RWPE2 (cell line): ENCODE data around the gene MDGA2.

Source experiments
- ATAC-seq: fragments of 200-7000 bp; cut with Tn5 transposase; 3 replicates; pipeline ENCODE4 v1.9.1; 2021; ENCODE audit warnings: low read depth
- DNase-seq: peaks from one replicate; pipeline ENCODE4 v3.0.0-alpha.2; 2020; ENCODE audit warnings: low spot score
- H3K27ac ChIP-seq: fragments of 450-650 bp; 2 replicates; pipeline ENCODE4 v1.5.1; 2017; ENCODE audit warnings: mild to moderate bottlenecking; ENCODE audit not compliant: poor library complexity, severe bottlenecking
- H3K27me3 ChIP-seq: fragments of 250-450 bp; sonication (Bioruptor Pico); 2 replicates; pipeline ENCODE4 v1.5.1; 2021; ENCODE audit warnings: mild to moderate bottlenecking, moderate library complexity; ENCODE audit not compliant: insufficient read depth, poor library complexity, severe bottlenecking
- H3K36me3 ChIP-seq: fragments of 250-450 bp; sonication (Bioruptor Pico); 2 replicates; pipeline ENCODE4 v1.5.1; 2020; ENCODE audit warnings: low read depth, mild to moderate bottlenecking, moderate library complexity
- H3K4me1 ChIP-seq: fragments of 250-450 bp; sonication (Bioruptor Pico); 2 replicates; pipeline ENCODE4 v1.5.1; 2021; ENCODE audit warnings: mild to moderate bottlenecking, moderate library complexity; ENCODE audit not compliant: insufficient read depth, poor library complexity, severe bottlenecking
- H3K4me3 ChIP-seq: fragments of 250-450 bp; sonication (Bioruptor Pico); 2 replicates; pipeline ENCODE4 v1.5.1; 2021; ENCODE audit warnings: mild to moderate bottlenecking, moderate library complexity; ENCODE audit not compliant: severe bottlenecking
- H3K9me3 ChIP-seq: fragments of 250-450 bp; sonication (Bioruptor Pico); 2 replicates; pipeline ENCODE4 v1.5.1; 2021; ENCODE audit warnings: mild to moderate bottlenecking, moderate library complexity; ENCODE audit not compliant: severe bottlenecking
- TF ChIP-seq, protein P1 (sequence below): fragments of 450-650 bp; IDR thresholded peaks from one replicate; pipeline ENCODE4 v1.5.1; 2017; ENCODE audit warnings: mild to moderate bottlenecking, moderate library complexity; ENCODE audit not compliant: poor library complexity, severe bottlenecking

Gene MDGA2

DNA sequence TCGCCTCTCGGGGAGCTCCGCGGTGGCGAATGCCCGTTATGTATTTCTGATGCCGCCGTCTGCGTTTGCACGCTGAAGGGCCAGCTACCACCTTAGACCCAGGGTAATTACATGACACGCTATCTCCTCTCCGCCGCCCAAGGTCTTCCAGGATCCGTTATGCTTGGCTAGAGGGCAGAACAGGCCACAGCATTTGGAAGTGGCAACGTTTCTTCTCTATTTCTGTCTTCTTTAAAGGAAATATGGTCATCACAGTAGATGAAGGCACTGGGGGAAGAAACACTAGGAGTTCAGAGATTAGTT, 861 bp upstream of the MDGA2 start:
- no peak for DNase-seq
- Histone ChIP-seq H3K4me1 (no peaks in the 10 kb centered on the region), H3K27me3 (peaks cover 95% of the 10 kb centered on the region), H3K36me3 (no peaks in the 10 kb centered on the region), H3K9me3 (peaks cover 2% of the 10 kb centered on the region), H3K27ac (no peak overlapping the region), H3K4me3 (no peak overlapping the region)
- TF ChIP-seq, protein P1, sequence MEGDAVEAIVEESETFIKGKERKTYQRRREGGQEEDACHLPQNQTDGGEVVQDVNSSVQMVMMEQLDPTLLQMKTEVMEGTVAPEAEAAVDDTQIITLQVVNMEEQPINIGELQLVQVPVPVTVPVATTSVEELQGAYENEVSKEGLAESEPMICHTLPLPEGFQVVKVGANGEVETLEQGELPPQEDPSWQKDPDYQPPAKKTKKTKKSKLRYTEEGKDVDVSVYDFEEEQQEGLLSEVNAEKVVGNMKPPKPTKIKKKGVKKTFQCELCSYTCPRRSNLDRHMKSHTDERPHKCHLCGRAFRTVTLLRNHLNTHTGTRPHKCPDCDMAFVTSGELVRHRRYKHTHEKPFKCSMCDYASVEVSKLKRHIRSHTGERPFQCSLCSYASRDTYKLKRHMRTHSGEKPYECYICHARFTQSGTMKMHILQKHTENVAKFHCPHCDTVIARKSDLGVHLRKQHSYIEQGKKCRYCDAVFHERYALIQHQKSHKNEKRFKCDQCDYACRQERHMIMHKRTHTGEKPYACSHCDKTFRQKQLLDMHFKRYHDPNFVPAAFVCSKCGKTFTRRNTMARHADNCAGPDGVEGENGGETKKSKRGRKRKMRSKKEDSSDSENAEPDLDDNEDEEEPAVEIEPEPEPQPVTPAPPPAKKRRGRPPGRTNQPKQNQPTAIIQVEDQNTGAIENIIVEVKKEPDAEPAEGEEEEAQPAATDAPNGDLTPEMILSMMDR, result no peak
- no peak for ATAC-seq

DNA sequence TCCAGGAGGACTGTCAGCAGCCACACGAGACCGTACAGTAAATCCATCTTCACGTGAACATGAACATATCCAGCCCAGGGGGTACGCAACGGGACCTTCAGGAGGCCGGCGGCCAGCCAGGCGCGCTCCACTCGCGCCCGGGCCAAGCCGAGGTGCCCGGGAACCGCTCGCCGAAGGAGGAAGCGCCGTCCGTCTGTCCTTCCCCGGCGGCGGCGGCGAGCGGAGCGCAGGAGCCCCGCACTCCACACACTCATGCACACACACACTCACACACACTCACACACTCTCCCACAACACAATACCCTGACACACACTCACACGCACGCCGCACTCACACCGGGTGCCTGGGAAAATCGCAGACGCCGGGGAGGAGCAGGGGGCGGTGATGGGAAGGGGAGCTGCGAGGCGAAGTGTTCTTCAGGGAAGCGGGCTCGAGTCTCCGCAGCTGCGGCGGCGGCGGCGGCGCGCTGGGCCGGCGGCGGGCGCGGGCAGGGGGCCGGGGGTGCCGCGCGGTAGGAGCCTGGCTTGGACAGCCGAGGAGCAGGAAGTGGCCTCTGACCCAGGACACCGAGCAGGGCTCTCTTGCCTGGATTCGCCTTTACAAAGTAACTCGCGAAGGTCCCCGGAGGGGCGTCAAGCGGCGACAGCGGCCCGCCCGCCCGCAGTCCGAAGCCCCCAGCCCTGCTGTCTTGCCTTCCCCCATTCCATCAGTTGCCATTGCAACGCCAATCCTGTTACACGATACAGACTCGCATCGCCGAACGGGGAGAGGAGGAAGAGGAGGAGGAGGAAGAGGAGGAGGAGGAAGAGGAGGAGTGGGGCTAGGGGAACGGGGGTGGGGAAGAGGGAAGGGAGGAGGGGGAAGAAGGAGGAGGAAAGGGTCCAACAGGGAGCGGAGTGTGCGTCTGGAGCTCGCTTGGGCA, 601 bp downstream of the MDGA2 start:
- H3K36me3 ChIP-seq, result no peaks in the 10 kb centered on the region
- peaks cover 2% of the 10 kb centered on the region for H3K9me3 ChIP-seq
- no peak overlapping the region for H3K27ac ChIP-seq
- no peak overlapping the region for H3K4me3 ChIP-seq
- ATAC-seq (peak; percentile 37; the same call in 1 of the 3 replicates), DNase-seq (no peak)
- H3K27me3 ChIP-seq, result peaks cover 95% of the 10 kb centered on the region
- H3K4me1 ChIP-seq, result no peaks in the 10 kb centered on the region
- TF ChIP-seq, protein P1, result no peak

- Histone ChIP-seq H3K4me1 (no peaks in the 10 kb centered on the region), H3K9me3 (peaks cover 2% of the 10 kb centered on the region), H3K27me3 (peaks cover 98% of the 10 kb centered on the region), H3K36me3 (no peaks in the 10 kb centered on the region), H3K27ac (no peak overlapping the region), H3K4me3 (no peak overlapping the region)
- DNase-seq, result no peak
- ATAC-seq, result peak; percentile 11; the same call in 1 of the 3 replicates
- TF ChIP-seq, protein P1, result no peak
Observed at GRCh38 chr14:47674148-47674542, 1.3 kb downstream of the MDGA2 start.

- Histone ChIP-seq H3K4me1 (no peaks in the 10 kb centered on the region), H3K27ac (no peak overlapping the region), H3K4me3 (no peak overlapping the region), H3K36me3 (no peaks in the 10 kb centered on the region), H3K9me3 (no peaks in the 10 kb centered on the region), H3K27me3 (peaks cover 56% of the 10 kb centered on the region)
- TF ChIP-seq, protein P1, result no peak
- ATAC-seq (no peak), DNase-seq (no peak)
Observed at GRCh38 chr14:47665337-47666134, 9.9 kb downstream of the MDGA2 start.
